PC-9 (cell line): Measurements from ENCODE around the gene PTPRM.

Source experiments
- CTCF ChIP-seq: fragments of 200-600 bp; sonication (generic); conservative IDR thresholded peaks from 2 replicates; pipeline ENCODE4 v1.6.1; 2017; ENCODE audit warnings: mixed run types, antibody characterized with exemption, mild to moderate bottlenecking, moderate library complexity
- EZH2 ChIP-seq: fragments of 200-600 bp; sonication (generic); IDR thresholded peaks from 2 replicates; pipeline ENCODE4 v1.8.0; 2017; ENCODE audit warnings: antibody characterized with exemption, low read depth

GRCh38 chr18:8045160-8045883 is 478.2 kb downstream of the PTPRM start:
- TF ChIP-seq CTCF (no peak), EZH2 (no peak)
